Skeletal muscle tissue (tissue), 4 donors: ENCODE measurements around the gene TEKT1. TPM values are rescaled to one million over a fixed set of nuclear protein-coding genes. Genes with fewer than 3 reads are reported as not detected.
"Not testable (repeated sequence)": the region's sequence is repeated elsewhere in the genome, so short reads cannot be mapped to it uniquely, and the experiment has no call there.

Source experiments
- H3K27ac ChIP-seq: one replicate; pipeline ENCODE4 v1.7.0; 2013; ENCODE audit warnings: mild to moderate bottlenecking, low read depth, low read length, inconsistent platforms
- H3K27me3 ChIP-seq, 3 donors: one replicate each; pipeline ENCODE4 v1.7.0; 2013; ENCODE audit warnings: low read length in 3 of 3; ENCODE audit not compliant: control insufficient read depth in 3 of 3, insufficient read depth in 3 of 3
- H3K36me3 ChIP-seq, 3 donors: one replicate each; pipeline ENCODE4 v1.7.0; 2013; ENCODE audit warnings: low read length in 3 of 3; ENCODE audit not compliant: control insufficient read depth in 3 of 3, insufficient read depth in 3 of 3
- H3K4me1 ChIP-seq, 3 donors: one replicate each; pipeline ENCODE4 v1.7.0; 2013; ENCODE audit warnings: low read length in 3 of 3, mild to moderate bottlenecking in 3 of 3; ENCODE audit not compliant: control insufficient read depth in 3 of 3, insufficient read depth in 3 of 3
- H3K4me3 ChIP-seq, 3 donors: one replicate each; pipeline ENCODE4 v1.7.0; 2013; ENCODE audit warnings: low read length in 3 of 3
- H3K9ac ChIP-seq, 3 donors: one replicate each; pipeline ENCODE4 v1.7.0; 2013; ENCODE audit warnings: low read length in 3 of 3, mild to moderate bottlenecking in 3 of 3, moderate library complexity in 2 of 3, low read depth in 1 of 3
- H3K9me3 ChIP-seq, 3 donors: one replicate each; pipeline ENCODE4 v1.7.0; 2013; ENCODE audit warnings: low read length in 3 of 3; ENCODE audit not compliant: control insufficient read depth in 3 of 3
- total RNA-seq: library from RNA; depleted of rRNA; stranded (reverse); fragments of >200 nt; gene quantifications from one replicate; pipeline ENCODE4 v1.2.3, GENCODE V29; 2014
- donor health status: Osteomylitis.

Gene TEKT1
- total RNA-seq, 1 donor from 2014 or later: not detected

DNA sequence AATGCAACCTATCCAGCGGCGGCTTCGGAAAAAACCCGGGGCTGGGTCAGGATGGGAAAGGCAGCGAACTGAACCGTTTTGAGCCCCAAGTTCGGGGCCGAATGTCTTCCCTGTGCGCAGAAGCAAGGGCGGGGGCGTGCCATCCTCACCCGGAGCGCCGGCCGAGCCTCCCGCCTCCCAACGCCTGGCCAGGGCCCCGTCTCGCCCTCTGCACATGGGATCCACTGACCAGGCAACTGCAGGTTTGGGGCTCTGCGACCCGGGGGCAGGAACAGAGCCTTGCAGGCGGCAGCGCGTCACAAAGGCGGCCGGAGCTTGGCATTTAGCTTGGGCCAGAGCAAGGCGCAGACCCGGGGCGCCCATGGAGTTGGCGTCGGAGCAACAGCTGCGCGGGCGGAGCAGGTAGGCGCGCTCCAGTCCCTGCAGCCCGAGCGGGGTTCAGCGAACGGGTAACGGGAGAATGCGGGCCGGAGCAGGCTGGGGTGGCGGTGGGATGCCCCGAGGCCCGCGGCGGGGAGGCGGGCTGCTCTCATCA is 55.6 kb downstream of the TEKT1 start, which contains the start of gene FBXO39:
Gene FBXO39 (plus strand): TSS at position 345 of the 535 bp plus-strand sequence. CDS start 3,654 bp downstream, outside the sequence.
- Histone ChIP-seq H3K9ac (no peak within 1 kb of the TSS), H3K27ac (no peak within 1 kb of the TSS), H3K36me3 (peaks cover 11 to 22% (median 19%) of the 10 kb centered on the region in 3 donors), H3K4me3 (no peak within 1 kb of the TSS), H3K4me1 (no peaks in the 10 kb centered on the region), H3K27me3 (peaks cover 16 to 26% (median 23%) of the 10 kb centered on the region in 3 donors), H3K9me3 (peaks cover 0 to 5% (median 3%) of the 10 kb centered on the region in 3 donors)

- Histone ChIP-seq H3K36me3 (peaks cover 19 to 32% (median 22%) of the 10 kb centered on the region in 3 donors), H3K27me3 (peaks cover 15 to 23% (median 17%) of the 10 kb centered on the region in 3 donors)
- H3K4me1 ChIP-seq, H3K4me3 ChIP-seq, H3K27ac ChIP-seq, H3K9me3 ChIP-seq, H3K9ac ChIP-seq: not testable (repeated sequence)
Measured at GRCh38 chr17:6774906-6775305, 56.6 kb downstream of the TEKT1 start.

DNA sequence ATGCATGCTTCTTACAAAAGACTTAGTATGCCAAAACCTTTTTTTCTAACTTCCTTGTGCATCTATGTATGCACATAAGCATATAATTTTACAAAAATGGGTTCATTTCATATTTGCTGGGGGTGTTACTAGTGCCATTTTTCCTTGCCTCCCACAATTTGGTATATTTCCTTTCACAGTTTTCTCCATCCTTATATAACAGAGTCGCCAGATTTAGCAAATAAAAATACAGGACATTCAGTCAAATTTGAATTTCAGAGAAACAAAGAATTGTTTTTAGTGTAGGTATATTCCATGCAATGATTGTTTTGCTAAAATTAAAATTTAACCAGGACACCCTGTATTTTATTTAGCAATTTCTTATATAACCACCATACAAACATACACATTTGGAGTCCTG is 59.5 kb downstream of the TEKT1 start:
- Histone ChIP-seq H3K9me3 (peaks cover 0 to 15% (median 3%) of the 10 kb centered on the region in 3 donors), H3K27ac (no peak overlapping the region), H3K36me3 (peaks cover 28 to 55% (median 32%) of the 10 kb centered on the region in 3 donors)

GRCh38 chr17:6768447-6768846 is 63.1 kb downstream of the TEKT1 start:
- Histone ChIP-seq H3K27me3 (no peaks in the 10 kb centered on the region), H3K4me1 (no peaks in the 10 kb centered on the region), H3K27ac (no peak overlapping the region), H3K36me3 (peaks cover 30 to 73% (median 35%) of the 10 kb centered on the region in 3 donors), H3K9me3 (peaks cover 0 to 17% (median 3%) of the 10 kb centered on the region in 3 donors), H3K9ac (no peak overlapping the region), H3K4me3 (no peak overlapping the region)

More for the DNA sequence above, 59.5 kb downstream of the TEKT1 start:
- H3K9ac ChIP-seq: no peak overlapping the region
- H3K4me3 ChIP-seq: no peak overlapping the region
- H3K4me1 ChIP-seq: no peaks in the 10 kb centered on the region
- peaks cover 8 to 18% (median 14%) of the 10 kb centered on the region in 3 donors for H3K27me3 ChIP-seq

DNA sequence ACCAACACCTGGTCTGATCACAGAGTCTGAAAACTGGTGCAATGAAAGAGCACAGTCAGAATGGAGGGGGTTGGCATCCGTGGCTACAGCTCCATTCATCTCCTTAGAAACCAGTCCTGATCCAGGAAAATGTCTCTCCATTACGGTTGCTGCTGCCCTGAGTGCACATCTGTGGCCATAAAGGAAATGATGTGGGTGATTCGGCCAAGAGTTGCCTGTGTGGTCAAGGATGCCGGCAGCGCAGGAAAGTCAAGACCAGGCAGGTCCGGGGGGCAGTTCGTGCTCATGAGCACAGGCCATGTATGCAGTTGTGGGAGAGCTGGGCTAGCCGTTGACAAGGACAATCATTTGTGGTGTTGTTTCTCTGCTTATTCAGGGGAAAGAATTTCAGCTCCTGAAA is 69.8 kb downstream of the TEKT1 start:
- no peak overlapping the region for H3K4me3 ChIP-seq
- peaks cover 0 to 2% (median 0%) of the 10 kb centered on the region in 3 donors for H3K9me3 ChIP-seq
- no peak overlapping the region for H3K9ac ChIP-seq
- no peak overlapping the region for H3K27ac ChIP-seq
- peaks cover 3 to 46% (median 14%) of the 10 kb centered on the region in 3 donors for H3K36me3 ChIP-seq
- peaks cover 5 to 9% (median 7%) of the 10 kb centered on the region in 3 donors for H3K4me1 ChIP-seq
- H3K27me3 ChIP-seq: no peaks in the 10 kb centered on the region

GRCh38 chr17:6757747-6758146 is 73.8 kb downstream of the TEKT1 start:
- no peak overlapping the region for H3K27ac ChIP-seq
- peaks cover 3 to 7% (median 4%) of the 10 kb centered on the region in 3 donors for H3K27me3 ChIP-seq
- peak overlapping the region in 1 of 3 donors; percentile 10 for H3K9ac ChIP-seq
- peaks cover 22 to 30% (median 29%) of the 10 kb centered on the region in 3 donors for H3K4me1 ChIP-seq
- H3K4me3 ChIP-seq: no peak overlapping the region
- peaks cover 0 to 28% (median 11%) of the 10 kb centered on the region in 3 donors for H3K36me3 ChIP-seq
- no peaks in the 10 kb centered on the region for H3K9me3 ChIP-seq

- Histone ChIP-seq H3K4me3 (peak overlapping the region; percentile 70 to 82 (median 76)), H3K27ac (peak overlapping the region; percentile 89), H3K27me3 (peaks cover 3 to 7% (median 4%) of the 10 kb centered on the region in 3 donors), H3K4me1 (peaks cover 30 to 40% (median 39%) of the 10 kb centered on the region in 3 donors), H3K9ac (peak overlapping the region; percentile 81 to 82 (median 81)), H3K36me3 (peaks cover 0 to 19% (median 11%) of the 10 kb centered on the region in 3 donors), H3K9me3 (no peaks in the 10 kb centered on the region)
Measured at GRCh38 chr17:6756425-6757031, 75.0 kb downstream of the TEKT1 start.

DNA sequence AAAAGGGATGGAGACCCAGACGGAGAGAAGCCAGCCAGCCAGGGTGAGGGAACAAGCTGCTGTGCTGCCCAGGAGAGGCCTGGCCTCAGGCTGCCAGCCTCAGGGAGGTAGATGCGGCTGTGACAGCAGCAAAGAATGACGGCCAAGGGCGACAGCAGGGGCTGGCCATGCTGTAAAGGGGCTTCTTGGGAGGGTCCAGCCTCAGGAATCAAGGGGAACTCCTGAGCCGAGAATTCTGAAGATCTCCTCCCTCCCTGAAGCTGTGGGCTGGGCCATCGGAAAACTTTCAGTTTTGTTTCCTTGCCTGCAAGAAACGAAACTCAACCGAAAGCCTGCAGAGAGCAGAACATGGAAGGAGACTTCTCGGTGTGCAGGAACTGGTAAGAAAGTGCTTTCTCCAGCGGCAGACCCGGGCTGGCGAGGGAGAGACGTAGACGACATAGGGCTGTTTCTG is 75.8 kb downstream of the TEKT1 start, which contains the start of gene XAF1:
Gene XAF1 (plus strand): TSS at position 316 of the 454 bp plus-strand sequence. CDS start 33 bp downstream, at position 349.
- Histone ChIP-seq H3K4me3 (peak within 1 kb of the TSS; percentile 70 to 82 (median 76)), H3K4me1 (peaks cover 30 to 40% (median 39%) of the 10 kb centered on the region in 3 donors), H3K27ac (peak within 1 kb of the TSS; percentile 89), H3K27me3 (peaks cover 3 to 7% (median 4%) of the 10 kb centered on the region in 3 donors), H3K36me3 (peaks cover 0 to 19% (median 11%) of the 10 kb centered on the region in 3 donors), H3K9me3 (no peaks in the 10 kb centered on the region), H3K9ac (peak within 1 kb of the TSS; percentile 81 to 82 (median 81))

GRCh38 chr17:6755281-6755680 is 76.2 kb downstream of the TEKT1 start:
- H3K36me3 ChIP-seq: peaks cover 0 to 15% (median 8%) of the 10 kb centered on the region in 3 donors
- peak overlapping the region; percentile 89 for H3K27ac ChIP-seq
- H3K9ac ChIP-seq: peak overlapping the region; percentile 81 to 82 (median 81)
- H3K4me3 ChIP-seq: peak overlapping the region; percentile 70 to 82 (median 76)
- H3K9me3 ChIP-seq: no peaks in the 10 kb centered on the region
- H3K27me3 ChIP-seq: peaks cover 3 to 7% (median 4%) of the 10 kb centered on the region in 3 donors
- peaks cover 30 to 40% (median 39%) of the 10 kb centered on the region in 3 donors for H3K4me1 ChIP-seq
